DND-41 (cell line): Measurements from ENCODE around the gene SNCG.

Experiments used
- ATAC-seq: fragments of 200-7000 bp; cut with Tn5 transposase; 3 replicates; pipeline ENCODE4 v1.9.1; 2021; ENCODE audit warnings: low read depth; ENCODE audit not compliant: insufficient read depth
- DNase-seq: peaks from one replicate; pipeline ENCODE4 v3.0.0-alpha.2; 2020
- H2AFZ ChIP-seq: 2 replicates; pipeline ENCODE4 v1.6.0; 2012; ENCODE audit warnings: low read depth, low read length
- H3K27ac ChIP-seq: 2 replicates; pipeline ENCODE4 v1.5.1; 2012; ENCODE audit warnings: low read length, inconsistent platforms
- H3K27me3 ChIP-seq: fragments of 200-600 bp; sonication (generic); 2 replicates; pipeline ENCODE4 v1.6.0; 2012; ENCODE audit warnings: low read length, mild to moderate bottlenecking, inconsistent platforms; ENCODE audit not compliant: insufficient read depth, poor library complexity
- H3K36me3 ChIP-seq: 2 replicates; pipeline ENCODE4 v1.5.1; 2012; ENCODE audit warnings: low read length, inconsistent platforms; ENCODE audit not compliant: insufficient read depth
- H3K4me1 ChIP-seq: 2 replicates; pipeline ENCODE4 v1.5.1; 2012; ENCODE audit warnings: mild to moderate bottlenecking, low read length; ENCODE audit not compliant: insufficient read depth
- H3K4me2 ChIP-seq: 2 replicates; pipeline ENCODE4 v1.6.0; 2012; ENCODE audit warnings: mild to moderate bottlenecking, moderate library complexity, low read length, inconsistent platforms; ENCODE audit not compliant: insufficient read depth
- H3K4me3 ChIP-seq, 2 experiments: fragments of 200-600 bp in 1 of 2; shearing (Covaris generic) in 1 of 2; 2 replicates each; pipeline ENCODE4 v1.5.1; 2012 to 2016; ENCODE audit warnings: inconsistent platforms in 2 of 2, low read length in 2 of 2, mild to moderate bottlenecking in 2 of 2, low read depth in 1 of 2, moderate library complexity in 1 of 2
- H3K79me2 ChIP-seq: 2 replicates; pipeline ENCODE4 v1.6.0; 2012; ENCODE audit warnings: low read length, inconsistent platforms; ENCODE audit not compliant: insufficient read depth
- H3K9ac ChIP-seq: 2 replicates; pipeline ENCODE4 v1.6.0; 2012; ENCODE audit warnings: low read depth, mild to moderate bottlenecking, inconsistent platforms, low read length, moderate library complexity
- H3K9me3 ChIP-seq: 2 replicates; pipeline ENCODE4 v1.5.1; 2012; ENCODE audit warnings: low read length, moderate library complexity, mild to moderate bottlenecking, inconsistent platforms; ENCODE audit not compliant: insufficient read depth, severe bottlenecking
- H4K20me1 ChIP-seq: 2 replicates; pipeline ENCODE4 v1.6.0; 2012; ENCODE audit warnings: low read length; ENCODE audit not compliant: insufficient read depth
- EZH2 ChIP-seq: IDR thresholded peaks from 3 replicates; pipeline ENCODE4 v1.6.1; 2012; ENCODE audit warnings: borderline replicate concordance, low read depth, mild to moderate bottlenecking, moderate library complexity, low read length, inconsistent platforms; ENCODE audit not compliant: severe bottlenecking
- TF ChIP-seq, protein P1 (sequence below): IDR thresholded peaks from 2 replicates; pipeline ENCODE4 v1.5.1; 2012; ENCODE audit warnings: borderline replicate concordance, low read length, moderate library complexity, mild to moderate bottlenecking; ENCODE audit not compliant: poor library complexity, severe bottlenecking; ENCODE audit errors: extremely low read depth

The SNCG gene

DNA sequence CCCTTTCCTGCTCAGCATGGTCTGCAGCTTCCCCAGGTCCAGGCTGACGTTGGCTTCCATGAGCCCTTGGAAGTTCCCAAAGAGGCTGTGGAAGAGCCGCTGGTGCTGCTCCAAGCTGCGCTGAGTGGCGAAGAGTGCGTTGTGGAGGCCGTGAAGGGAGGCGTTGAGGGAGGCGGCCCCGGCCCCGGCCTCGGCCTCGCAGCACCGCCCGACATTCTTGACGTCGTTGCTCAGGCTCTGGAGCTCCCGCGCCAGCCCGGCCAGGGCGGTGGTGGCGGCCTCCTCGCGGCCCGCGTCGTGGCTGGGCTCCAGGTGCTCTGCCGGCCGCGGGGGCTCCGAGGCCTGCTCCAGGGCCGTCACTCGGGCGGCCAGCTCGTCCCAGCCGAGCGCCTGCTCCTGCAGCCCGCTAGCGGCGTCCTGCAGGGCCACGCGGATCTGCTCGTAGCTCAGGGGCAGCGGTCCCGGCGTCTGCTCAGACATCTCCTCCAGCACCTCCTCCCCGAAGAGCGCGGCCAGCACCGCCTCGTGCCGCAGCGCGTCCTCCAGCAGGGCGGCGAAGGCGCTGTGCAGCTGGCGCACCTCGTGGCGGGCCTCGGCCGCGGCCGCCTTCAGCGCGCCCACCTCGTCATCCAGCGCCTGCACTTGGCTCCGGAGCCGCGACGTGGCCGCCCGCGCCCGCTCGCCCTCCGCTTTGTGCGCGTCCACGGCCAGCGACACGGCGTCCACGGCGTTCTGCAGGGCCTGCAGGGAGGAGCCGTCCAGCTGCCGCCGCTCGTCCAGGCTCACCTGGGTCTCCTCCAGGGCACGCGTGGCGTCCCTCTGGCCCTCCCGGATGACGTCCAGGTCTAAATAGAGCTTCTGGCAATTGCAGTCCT lies 15.7 kb upstream of the SNCG start:
- no peaks in the 10 kb centered on the region for H3K79me2 ChIP-seq
- no peaks in the 10 kb centered on the region for H3K36me3 ChIP-seq
- no peaks in the 10 kb centered on the region for H3K27me3 ChIP-seq
- H3K4me1 ChIP-seq = peaks cover 4% of the 10 kb centered on the region
- H3K4me3 ChIP-seq = no peak overlapping the region
- TF ChIP-seq, protein P1, sequence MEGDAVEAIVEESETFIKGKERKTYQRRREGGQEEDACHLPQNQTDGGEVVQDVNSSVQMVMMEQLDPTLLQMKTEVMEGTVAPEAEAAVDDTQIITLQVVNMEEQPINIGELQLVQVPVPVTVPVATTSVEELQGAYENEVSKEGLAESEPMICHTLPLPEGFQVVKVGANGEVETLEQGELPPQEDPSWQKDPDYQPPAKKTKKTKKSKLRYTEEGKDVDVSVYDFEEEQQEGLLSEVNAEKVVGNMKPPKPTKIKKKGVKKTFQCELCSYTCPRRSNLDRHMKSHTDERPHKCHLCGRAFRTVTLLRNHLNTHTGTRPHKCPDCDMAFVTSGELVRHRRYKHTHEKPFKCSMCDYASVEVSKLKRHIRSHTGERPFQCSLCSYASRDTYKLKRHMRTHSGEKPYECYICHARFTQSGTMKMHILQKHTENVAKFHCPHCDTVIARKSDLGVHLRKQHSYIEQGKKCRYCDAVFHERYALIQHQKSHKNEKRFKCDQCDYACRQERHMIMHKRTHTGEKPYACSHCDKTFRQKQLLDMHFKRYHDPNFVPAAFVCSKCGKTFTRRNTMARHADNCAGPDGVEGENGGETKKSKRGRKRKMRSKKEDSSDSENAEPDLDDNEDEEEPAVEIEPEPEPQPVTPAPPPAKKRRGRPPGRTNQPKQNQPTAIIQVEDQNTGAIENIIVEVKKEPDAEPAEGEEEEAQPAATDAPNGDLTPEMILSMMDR = no peak
- no peak for TF ChIP-seq EZH2
- no peak overlapping the region for H3K9ac ChIP-seq
- no peaks in the 10 kb centered on the region for H3K9me3 ChIP-seq
- ATAC-seq = no peak
- H3K27ac ChIP-seq = no peak overlapping the region
- DNase-seq = no peak
- H4K20me1 ChIP-seq = peaks cover 6% of the 10 kb centered on the region; the same call in 1 of the 2 replicates
- H2AFZ ChIP-seq = no peak overlapping the region
- H3K4me2 ChIP-seq = no peak overlapping the region

DNA sequence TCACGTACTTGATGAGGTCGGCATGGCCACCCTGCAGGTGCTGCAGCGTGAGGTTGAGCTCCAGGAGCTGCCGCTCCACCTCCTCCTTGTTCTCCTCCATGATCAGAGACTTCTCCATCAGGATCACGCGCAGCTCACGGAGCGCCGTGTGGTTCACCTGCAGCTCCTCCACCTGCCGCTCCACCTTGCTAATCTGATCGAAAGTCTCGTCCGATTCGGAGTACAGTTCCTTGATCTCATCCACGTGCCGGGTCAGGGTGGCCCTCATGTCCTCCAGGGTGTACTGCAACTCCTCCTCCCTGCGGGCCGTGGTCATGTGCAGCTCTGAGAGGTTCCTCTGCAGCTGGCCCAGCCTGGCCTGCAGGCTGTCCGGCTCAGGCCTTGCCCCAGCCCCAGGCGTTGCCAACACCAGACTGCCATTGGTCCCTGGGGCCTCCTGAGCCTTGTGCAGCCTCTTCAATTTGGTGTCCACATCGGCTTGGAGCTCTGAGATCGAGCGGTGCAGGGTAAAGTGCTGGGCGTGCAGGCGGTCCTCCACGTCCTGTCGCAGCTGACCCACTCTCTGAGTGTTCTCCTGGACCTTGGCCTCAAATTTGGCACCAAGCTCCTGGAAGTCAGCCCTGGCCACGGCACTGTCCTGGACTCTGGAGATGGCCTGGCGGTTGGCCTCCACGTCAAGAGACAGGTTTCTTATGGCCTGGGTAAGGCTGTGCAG lies 14.9 kb upstream of the SNCG start:
- H3K27ac ChIP-seq = no peak overlapping the region
- TF ChIP-seq EZH2 = no peak
- TF ChIP-seq, protein P1 = no peak
- no peaks in the 10 kb centered on the region for H3K79me2 ChIP-seq

DNA sequence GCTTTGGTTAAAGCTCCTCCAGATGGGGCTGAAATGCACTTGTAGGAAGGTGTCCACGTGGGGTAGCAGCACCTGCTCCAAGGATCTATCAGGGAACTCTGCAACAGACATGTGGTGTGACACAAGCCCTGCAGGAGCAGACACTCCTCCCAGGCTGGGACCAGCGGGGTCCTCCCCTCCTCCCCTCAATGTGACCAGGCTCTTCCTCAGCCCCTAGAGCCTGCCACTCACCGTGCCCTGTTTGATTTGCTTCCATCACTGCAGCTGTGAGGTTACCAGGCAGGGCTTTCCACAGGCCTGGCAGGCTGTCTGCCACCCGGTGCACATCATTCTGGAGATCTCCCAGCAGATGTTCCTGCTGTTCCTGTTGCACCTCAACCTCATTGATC lies 14.4 kb upstream of the SNCG start:
- Histone ChIP-seq H4K20me1 (peaks cover 6% of the 10 kb centered on the region; the same call in 1 of the 2 replicates), H3K4me2 (no peak overlapping the region), H3K27ac (no peak overlapping the region), H3K27me3 (no peaks in the 10 kb centered on the region), H2AFZ (no peak overlapping the region), H3K36me3 (no peaks in the 10 kb centered on the region), H3K9ac (no peak overlapping the region), H3K4me3 (no peak overlapping the region), H3K9me3 (no peaks in the 10 kb centered on the region), H3K79me2 (no peaks in the 10 kb centered on the region), H3K4me1 (peaks cover 4% of the 10 kb centered on the region)
- TF ChIP-seq EZH2 = no peak
- TF ChIP-seq, protein P1 = no peak
- DNase-seq = no peak
- ATAC-seq = no peak

More for the DNA sequence above, 14.9 kb upstream of the SNCG start:
- no peak overlapping the region for H3K9ac ChIP-seq
- no peak overlapping the region for H3K4me3 ChIP-seq
- no peaks in the 10 kb centered on the region for H3K27me3 ChIP-seq
- peaks cover 6% of the 10 kb centered on the region; the same call in 1 of the 2 replicates for H4K20me1 ChIP-seq
- no peaks in the 10 kb centered on the region for H3K9me3 ChIP-seq
- H3K36me3 ChIP-seq = no peaks in the 10 kb centered on the region
- no peak for DNase-seq
- ATAC-seq = no peak
- no peak overlapping the region for H3K4me2 ChIP-seq
- peaks cover 4% of the 10 kb centered on the region for H3K4me1 ChIP-seq
- no peak overlapping the region for H2AFZ ChIP-seq
